Thyroid gland (tissue), 4 donors: ENCODE results near the gene ATF5.

Source experiments
- CTCF ChIP-seq, 6 experiments: fragments of 200-600 bp in 3 of 6; fragments of 450-650 bp in 3 of 6; sonication (generic) in 3 of 6; IDR thresholded peaks; one replicate each; pipeline ENCODE4 v1.5.1; 2016 to 2019; ENCODE audit warnings: antibody characterized with exemption in 6 of 6, mild to moderate bottlenecking in 2 of 6, inconsistent platforms in 1 of 6, moderate library complexity in 1 of 6
- POLR2A ChIP-seq, 2 donors: fragments of 450-650 bp; IDR thresholded peaks; one replicate each; pipeline ENCODE4 v1.6.1; 2017; ENCODE audit warnings: antibody characterized with exemption in 2 of 2, mild to moderate bottlenecking in 2 of 2, moderate library complexity in 1 of 2

GRCh38 chr19:49921871-49922795 is 6.9 kb upstream of the ATF5 start:
- TF ChIP-seq CTCF (IDR thresholded peaks at IDR 0.05) (no peak), POLR2A (IDR thresholded peaks at IDR 0.05) (no peak)
